ENCODE measurements around the gene PCBP3.

- TF ChIP-seq CTCF (IDR thresholded peaks at IDR 0.05 in 4 of 5, conservative IDR thresholded peaks at IDR 0.05 in 1 of 5) (no peak), POLR2A (IDR thresholded peaks at IDR 0.05) (no peak)
Observed at GRCh38 chr21:45630876-45631275, 12.6 kb upstream of the PCBP3 start.

Measured in gastrocnemius medialis (tissue), 4 donors.